Measurements from ENCODE around the gene PEAK3. TPM values are rescaled to one million over a fixed set of nuclear protein-coding genes. Genes with fewer than 3 reads are reported as not detected.

The PEAK3 gene
- total RNA-seq, 1 donor from 2014 or later = 0.87 TPM

- intact Hi-C loops (cut with micrococcal nuclease) = no loop called here
- no peak for ATAC-seq
Observed at GRCh38 chr19:2255112-2255845, 26.7 kb downstream of the PEAK3 start.

GRCh38 chr19:2254064-2254872 lies 27.7 kb downstream of the PEAK3 start:
- no peak for DNase-seq
- intact Hi-C loops (cut with micrococcal nuclease) = no loop called here
- ATAC-seq = peak; percentile 24

More at GRCh38 chr19:2255112-2255845, 26.7 kb downstream of the PEAK3 start:
- no peak for DNase-seq

- intact Hi-C loops (cut with micrococcal nuclease) = no loop called here
- no peak for DNase-seq
- no peak for ATAC-seq
Observed at GRCh38 chr19:2253106-2254063, 28.6 kb downstream of the PEAK3 start.

GRCh38 chr19:2252797-2253105 lies 29.2 kb downstream of the PEAK3 start:
- intact Hi-C loops (cut with micrococcal nuclease) = no loop called here
- DNase-seq = no peak
- ATAC-seq = no peak

DNA sequence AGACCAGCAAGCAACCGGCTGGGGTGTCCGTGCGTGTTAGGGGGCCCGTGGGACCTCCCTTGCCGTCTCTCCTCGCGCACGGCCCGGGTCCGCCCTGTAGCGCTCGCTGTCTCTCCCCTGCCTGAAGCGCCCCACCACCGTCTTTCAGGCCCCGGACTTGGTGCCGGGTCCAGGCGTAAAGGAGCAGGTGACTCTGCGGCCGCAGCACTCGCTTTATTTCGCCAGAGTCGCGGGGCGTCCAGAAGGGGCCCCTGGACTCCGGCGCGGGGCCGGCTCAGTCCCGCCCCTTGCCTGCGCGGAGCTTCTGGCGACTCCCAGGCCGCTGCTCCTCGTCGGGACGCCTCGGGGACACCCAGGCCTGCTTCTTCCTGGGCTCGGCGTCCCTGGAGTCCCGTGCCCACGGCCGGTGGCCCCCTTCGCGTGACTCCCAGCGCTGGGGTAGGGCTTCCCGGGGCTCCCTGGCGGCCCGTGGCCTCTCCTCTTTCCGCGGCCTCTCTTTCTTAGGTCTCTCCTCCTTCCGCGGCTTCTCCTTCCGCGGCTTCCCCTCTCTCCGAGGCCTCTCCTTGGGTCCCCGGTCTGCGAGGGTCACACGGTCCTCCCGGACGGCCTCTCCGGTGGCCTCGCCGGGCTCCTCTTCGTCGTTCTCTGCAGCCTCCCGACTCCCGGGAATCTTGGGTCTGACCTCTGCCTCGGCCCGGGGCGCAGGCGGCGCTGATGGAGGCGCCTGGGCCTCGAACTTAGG lies 29.7 kb downstream of the PEAK3 start:
- DNase-seq = peak; percentile 24
- intact Hi-C loops (cut with micrococcal nuclease) = no loop called here
- ATAC-seq = no peak

DNA sequence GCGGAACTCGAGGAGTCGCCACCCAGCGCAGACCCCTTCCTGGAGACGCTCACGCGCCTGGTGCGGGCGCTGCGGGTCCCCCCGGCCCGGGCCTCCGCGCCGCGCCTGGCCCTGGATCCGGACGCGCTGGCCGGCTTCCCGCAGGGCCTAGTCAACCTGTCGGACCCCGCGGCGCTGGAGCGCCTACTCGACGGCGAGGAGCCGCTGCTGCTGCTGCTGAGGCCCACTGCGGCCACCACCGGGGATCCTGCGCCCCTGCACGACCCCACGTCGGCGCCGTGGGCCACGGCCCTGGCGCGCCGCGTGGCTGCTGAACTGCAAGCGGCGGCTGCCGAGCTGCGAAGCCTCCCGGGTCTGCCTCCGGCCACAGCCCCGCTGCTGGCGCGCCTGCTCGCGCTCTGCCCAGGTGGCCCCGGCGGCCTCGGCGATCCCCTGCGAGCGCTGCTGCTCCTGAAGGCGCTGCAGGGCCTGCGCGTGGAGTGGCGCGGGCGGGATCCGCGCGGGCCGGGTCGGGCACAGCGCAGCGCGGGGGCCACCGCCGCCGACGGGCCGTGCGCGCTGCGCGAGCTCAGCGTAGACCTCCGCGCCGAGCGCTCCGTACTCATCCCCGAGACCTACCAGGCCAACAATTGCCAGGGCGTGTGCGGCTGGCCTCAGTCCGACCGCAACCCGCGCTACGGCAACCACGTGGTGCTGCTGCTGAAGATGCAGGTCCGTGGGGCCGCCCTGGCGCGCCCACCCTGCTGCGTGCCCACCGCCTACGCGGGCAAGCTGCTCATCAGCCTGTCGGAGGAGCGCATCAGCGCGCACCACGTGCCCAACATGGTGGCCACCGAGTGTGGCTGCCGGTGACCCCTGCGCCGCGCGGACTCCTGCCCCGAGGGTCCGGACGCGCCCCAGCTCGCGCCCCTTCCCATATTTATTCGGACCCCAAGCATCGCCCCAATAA lies 30.6 kb downstream of the PEAK3 start:
- DNase-seq (peak; percentile 32), ATAC-seq (no peak)
- intact Hi-C loops (cut with micrococcal nuclease) = no loop called here

- intact Hi-C loops (cut with micrococcal nuclease) = no loop called here
- DNase-seq (peak; percentile 21), ATAC-seq (no peak)
Observed at GRCh38 chr19:2250766-2251105, 31.2 kb downstream of the PEAK3 start.

DNA sequence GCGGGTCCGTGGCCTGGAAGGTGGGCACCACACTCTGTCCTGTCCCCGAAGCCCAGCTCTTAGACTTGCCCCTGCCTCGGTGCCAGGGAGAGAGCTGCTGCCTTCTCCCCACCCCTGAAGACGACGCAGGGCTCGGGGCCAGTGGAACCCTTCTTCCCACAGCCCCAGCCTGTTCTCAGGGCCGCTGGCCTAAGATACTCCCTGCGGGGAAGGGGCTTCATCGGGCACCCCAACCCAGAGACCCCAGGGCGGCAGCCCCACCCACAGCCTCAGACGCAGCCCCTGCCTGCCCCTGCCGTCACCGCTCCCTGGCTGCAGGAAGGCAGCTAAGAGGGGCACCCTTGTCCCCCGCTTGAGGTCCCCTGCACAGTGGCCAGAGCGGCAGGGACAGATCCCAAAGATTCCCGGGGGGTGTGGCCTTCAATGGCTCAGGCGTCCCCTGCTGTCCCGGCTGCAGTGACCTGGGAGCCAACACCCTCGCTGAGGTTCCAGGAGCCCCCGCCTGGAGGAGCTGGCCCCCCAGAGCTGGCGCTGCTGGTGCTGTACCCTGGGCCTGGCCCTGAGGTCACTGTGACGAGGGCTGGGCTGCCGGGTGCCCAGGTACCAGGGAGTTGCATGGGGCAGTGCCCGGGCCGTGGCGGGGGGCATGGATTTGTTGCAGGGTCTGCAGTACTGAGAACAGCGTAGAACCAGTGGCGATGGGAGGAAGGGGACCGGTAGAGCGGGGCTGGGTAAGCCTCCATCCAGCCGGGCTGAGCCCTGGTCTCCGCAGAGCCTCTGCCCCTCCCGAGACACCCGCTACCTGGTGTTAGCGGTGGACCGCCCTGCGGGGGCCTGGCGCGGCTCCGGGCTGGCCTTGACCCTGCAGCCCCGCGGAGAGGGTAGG lies 31.9 kb downstream of the PEAK3 start:
- ATAC-seq = peak; percentile 2
- intact Hi-C loops (cut with micrococcal nuclease) = no loop called here
- peak; percentile 27 for DNase-seq

DNA sequence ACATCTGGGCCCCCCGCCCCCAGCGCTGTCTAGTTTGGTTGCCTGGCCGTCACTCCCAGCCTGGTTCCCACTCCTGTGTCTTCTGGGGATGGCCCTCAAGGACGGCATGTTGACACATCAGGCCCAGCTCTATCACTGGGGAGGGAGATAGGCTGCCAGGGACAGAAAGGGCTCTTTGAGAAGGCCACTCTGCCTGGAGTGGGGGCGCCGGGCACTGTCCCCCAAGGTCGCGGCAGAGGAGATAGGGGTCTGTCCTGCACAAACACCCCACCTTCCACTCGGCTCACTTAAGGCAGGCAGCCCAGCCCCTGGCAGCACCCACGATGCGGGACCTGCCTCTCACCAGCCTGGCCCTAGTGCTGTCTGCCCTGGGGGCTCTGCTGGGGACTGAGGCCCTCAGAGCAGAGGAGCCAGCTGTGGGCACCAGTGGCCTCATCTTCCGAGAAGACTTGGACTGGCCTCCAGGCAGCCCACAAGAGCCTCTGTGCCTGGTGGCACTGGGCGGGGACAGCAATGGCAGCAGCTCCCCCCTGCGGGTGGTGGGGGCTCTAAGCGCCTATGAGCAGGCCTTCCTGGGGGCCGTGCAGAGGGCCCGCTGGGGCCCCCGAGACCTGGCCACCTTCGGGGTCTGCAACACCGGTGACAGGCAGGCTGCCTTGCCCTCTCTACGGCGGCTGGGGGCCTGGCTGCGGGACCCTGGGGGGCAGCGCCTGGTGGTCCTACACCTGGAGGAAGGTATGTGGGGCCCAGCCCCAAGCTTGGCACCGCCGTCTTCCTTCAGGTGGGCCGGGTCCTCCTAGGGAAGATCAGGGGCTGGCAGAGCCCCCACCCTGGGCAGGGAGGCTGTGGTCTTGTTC lies 32.7 kb downstream of the PEAK3 start, which contains the start of gene AMH:
Gene AMH (plus strand): TSS at position 314 of the 857 bp plus-strand sequence. CDS start 10 bp downstream, at position 324.
- ATAC-seq (peak; percentile 3), DNase-seq (peak; percentile 26)
- intact Hi-C loops (cut with micrococcal nuclease) = no loop called here

- no peak for DNase-seq
- no peak for ATAC-seq
- intact Hi-C loops (cut with micrococcal nuclease) = no loop called here
Observed at GRCh38 chr19:2248136-2249009, 33.6 kb downstream of the PEAK3 start.

GRCh38 chr19:2247433-2248101 lies 34.4 kb downstream of the PEAK3 start:
- intact Hi-C loops (cut with micrococcal nuclease) = no loop called here
- ATAC-seq = no peak
- DNase-seq = no peak

- peak; percentile 77 for DNase-seq
- peak; percentile 69 for ATAC-seq
- intact Hi-C loops (cut with micrococcal nuclease) = no loop called here
Observed at GRCh38 chr19:2246801-2247361, 35.1 kb downstream of the PEAK3 start.

- intact Hi-C loops (cut with micrococcal nuclease) = no loop called here
- ATAC-seq = no peak
- DNase-seq = no peak
Observed at GRCh38 chr19:2246014-2246620, 35.9 kb downstream of the PEAK3 start.

GRCh38 chr19:2245273-2245672 lies 36.7 kb downstream of the PEAK3 start:
- intact Hi-C loops (cut with micrococcal nuclease) = no loop called here
- ATAC-seq (no peak), DNase-seq (no peak)

Data from left ventricle myocardium superior (tissue), 1 donor.